ENCODE results near the gene LMF1.
"Not testable (repeated sequence)": the region's sequence is repeated elsewhere in the genome, so short reads cannot be mapped to it uniquely, and the experiment has no call there.

The LMF1 gene

GRCh38 chr16:886084-886543 is 84.7 kb downstream of the LMF1 start:
- in situ Hi-C loops (cut with MboI; ENCODE audit: low sequenced_read_pairs), result no loop called here

DNA sequence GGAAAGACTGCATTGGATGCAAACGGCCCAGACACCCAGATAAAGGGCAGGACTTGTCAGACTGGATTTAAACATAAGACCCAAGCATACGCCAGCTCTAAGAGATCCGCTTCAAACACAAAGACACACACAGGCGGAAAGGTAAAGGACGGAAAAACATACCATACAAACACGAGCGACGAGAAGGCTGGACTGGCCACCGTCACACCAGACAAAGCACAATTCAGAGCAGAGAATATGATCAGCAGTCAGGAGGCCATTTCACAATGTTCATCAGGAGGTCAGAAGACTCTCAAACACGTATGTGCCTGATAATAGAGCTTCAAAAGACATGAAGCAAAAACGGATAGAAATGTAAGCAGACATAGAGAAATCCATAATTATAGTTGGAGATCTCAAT is 85.4 kb downstream of the LMF1 start:
- in situ Hi-C loops (cut with MboI; ENCODE audit: low sequenced_read_pairs), result no loop called here

DNA sequence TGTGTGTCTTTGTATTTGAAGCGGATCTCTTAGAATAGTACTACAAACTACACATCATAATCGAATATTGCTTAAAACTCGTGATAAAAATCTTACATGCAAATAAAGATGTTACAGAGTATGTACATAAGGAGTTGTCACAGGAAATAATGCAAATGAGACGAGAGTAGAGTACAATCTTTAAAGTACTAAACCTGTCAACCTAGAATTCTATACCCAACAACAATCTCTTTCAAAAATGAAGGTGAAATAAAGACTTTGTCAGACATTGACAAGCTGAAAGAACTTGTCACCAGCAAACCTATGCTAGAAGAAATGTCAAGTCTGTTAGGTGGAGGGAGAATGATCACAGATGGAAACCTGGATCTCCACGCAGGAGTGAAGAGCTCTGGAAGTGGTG is 86.6 kb downstream of the LMF1 start:
- in situ Hi-C loops (cut with MboI; ENCODE audit: low sequenced_read_pairs), result no loop called here

DNA sequence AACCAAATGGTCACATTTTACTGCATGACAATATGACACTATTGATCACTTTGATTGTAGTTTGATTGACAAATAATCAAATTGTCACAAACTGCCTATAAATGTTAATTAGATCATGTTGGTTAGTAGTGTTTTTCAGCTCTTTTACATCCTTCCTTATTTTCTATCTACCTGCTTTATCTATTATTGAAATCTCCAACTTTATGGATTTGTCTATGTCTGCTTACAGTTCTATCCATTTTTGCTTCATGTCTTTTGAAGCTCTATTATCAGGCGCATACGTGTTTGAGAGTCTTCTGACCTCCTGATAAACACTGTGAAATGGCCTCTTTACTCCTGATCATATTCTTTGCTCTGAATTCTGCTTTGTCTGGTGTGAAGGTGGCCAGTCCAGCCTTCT is 87.0 kb downstream of the LMF1 start:
- in situ Hi-C loops (cut with MboI; ENCODE audit: low sequenced_read_pairs), result no loop called here

DNA sequence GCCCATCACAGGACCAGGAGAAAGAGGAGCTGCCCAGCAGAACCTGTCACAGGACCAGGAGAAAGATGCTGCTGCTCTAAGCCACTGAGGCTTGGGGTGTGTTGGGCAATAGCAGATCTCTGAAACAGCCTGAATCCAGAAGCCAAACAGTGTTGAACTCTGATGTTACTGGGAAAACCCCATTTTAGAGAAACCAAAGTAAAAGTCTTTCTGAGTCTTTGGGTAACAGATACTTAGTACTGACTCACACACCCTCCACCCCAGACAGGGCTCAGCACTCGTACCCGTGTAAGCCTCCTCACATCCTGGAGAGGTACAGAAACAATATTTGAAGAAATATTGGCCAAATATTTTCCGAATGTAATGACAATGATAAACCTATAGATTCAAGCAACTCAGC is 87.4 kb downstream of the LMF1 start:
- in situ Hi-C loops (cut with MboI; ENCODE audit: low sequenced_read_pairs), result no loop called here

DNA sequence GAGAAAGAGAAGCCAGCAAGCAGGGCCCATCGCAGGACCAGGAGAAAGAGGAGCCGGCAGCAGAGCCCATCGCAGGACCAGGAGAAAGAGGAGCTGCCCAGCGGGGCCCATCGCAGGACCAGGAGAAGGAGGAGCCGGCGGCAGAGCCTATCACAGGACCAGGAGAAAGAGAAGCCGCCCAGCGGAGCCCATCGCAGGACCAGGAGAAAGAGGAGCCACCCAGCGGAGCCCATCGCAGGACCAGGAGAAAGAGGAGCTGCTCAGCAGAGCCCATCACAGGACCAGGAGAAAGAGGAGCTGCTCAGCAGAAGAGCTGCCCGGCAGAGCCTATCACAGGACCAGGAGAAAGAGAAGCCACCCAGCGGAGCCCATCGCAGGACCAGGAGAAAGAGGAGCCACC is 88.1 kb downstream of the LMF1 start:
- in situ Hi-C loops (cut with MboI; ENCODE audit: low sequenced_read_pairs), result not testable (repeated sequence)

GRCh38 chr16:882256-882655 is 88.5 kb downstream of the LMF1 start:
- in situ Hi-C loops (cut with MboI; ENCODE audit: low sequenced_read_pairs), result no loop called here

DNA sequence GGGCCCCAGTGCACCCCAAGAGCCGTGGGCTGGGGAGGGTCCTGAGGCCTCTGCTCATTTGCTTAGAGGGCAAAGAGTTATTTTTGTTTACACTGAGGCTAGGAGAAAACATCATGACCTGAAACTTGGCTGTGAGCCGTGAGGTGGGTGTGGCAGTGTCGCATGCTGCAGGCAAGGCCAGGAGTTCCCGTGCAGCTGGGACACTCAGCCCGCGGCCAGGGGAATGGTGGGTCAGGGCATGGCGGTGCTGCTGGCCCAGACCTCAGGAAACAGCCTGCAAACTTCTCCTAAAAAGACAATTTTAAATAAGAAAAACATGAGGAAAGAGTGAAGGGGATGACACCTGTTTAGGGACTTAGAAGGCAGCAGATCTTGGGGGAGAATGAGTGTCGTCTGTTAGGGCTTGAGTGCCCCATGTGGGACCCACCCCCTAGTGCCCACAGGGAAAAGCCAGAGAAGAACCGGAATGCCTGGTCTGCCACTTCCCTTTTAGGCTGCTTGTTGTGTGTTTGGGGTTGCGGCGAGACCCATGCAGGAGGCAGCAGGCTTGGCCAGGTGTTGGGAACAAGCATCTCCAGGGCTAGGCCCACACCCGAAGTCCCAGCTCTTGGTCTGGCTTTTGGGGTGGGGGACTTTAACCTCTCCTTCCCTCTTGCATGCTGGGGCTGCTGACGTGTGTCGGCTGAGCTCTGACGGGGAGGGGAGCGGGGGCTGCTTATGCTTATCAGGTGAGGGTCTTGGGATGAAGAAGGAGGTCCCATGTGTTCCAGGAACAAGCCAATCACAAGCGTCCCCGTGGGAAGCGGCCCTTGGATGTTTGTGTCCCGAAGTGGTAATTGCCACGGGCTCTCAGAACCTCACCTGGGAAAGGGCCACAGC is 89.3 kb downstream of the LMF1 start:
- in situ Hi-C loops (cut with MboI; ENCODE audit: low sequenced_read_pairs), result no loop called here

DNA sequence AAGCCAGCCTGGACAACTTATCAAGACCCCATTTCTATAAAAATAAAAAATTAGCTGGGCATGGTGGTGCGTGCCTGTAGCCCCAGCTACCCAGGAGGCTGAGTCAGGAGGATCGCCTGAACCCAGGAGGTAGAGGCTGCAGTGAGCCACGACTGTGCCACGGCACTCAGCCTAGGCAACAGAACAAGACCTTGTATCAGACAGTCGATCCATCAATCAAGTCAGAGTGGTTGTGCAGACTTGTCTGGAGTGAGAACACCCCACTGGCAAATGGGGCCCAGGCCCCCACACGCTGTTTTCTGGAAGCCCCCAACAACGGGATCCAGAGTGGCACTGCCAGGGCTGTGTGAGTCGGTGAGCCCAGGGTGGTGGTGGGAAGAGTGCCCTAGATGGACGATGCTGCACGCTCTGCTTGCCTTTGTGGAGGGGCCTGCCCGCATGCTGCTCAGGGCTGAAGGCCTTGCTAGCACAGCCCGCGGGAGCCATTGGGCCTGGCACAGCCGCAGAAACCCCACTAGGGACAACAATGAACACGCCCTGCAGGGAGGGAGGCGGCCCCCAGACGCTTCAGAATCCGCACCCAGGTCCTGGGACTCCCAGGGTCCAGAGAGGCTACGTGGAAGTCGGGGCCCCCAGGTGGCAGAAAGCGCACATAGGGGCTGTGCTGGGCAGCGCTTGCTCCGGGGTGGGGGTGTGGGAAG is 90.2 kb downstream of the LMF1 start:
- in situ Hi-C loops (cut with MboI; ENCODE audit: low sequenced_read_pairs), result no loop called here

GRCh38 chr16:879986-880385 is 90.8 kb downstream of the LMF1 start:
- in situ Hi-C loops (cut with MboI; ENCODE audit: low sequenced_read_pairs), result no loop called here

GRCh38 chr16:879461-879861 is 91.3 kb downstream of the LMF1 start:
- in situ Hi-C loops (cut with MboI; ENCODE audit: low sequenced_read_pairs), result no loop called here

- in situ Hi-C loops (cut with MboI; ENCODE audit: low sequenced_read_pairs), result no loop called here
Observed at GRCh38 chr16:878886-879285, 91.9 kb downstream of the LMF1 start.

- in situ Hi-C loops (cut with MboI; ENCODE audit: low sequenced_read_pairs), result no loop called here
Observed at GRCh38 chr16:878072-878784, 92.6 kb downstream of the LMF1 start.

DNA sequence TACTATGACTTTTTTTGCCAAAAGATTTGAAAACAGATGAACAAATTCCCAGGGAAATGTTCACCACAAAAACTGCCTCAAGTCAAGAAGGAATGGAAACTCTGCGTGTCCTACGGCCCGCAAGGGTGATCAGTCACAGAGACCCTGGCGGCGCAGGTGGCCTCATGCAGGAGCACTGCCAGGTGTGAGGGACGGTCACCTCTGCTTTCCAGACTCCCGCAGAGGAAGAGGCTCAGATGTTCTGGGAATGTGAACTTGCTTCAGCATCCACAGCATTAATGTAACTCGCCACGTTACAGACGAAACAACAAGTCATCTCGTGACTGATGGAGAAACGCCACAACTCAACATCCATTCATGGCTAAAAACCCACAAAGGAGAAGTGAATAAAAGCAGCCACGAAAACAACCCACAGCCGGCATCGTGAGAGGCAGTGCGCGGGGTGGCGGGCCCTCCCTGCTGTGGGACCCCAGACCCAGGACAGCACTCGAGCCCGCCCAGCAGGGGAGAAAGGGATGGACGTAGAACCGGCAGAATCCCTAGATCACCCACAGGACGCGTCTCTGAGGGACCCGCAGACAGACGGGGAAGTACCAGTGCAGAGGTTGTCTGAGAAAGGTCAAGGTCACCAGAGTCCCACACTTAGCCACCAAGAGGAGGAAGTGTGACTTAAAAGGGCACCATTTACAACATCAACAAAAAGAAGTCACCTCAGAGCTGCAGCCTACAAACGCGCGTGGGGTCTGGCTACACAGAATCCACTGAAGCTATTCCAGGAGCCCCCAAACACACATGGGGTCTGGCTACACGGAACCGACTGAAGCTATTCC is 93.3 kb downstream of the LMF1 start:
- in situ Hi-C loops (cut with MboI; ENCODE audit: low sequenced_read_pairs), result no loop called here

- in situ Hi-C loops (cut with MboI; ENCODE audit: low sequenced_read_pairs), result no loop called here
Observed at GRCh38 chr16:876523-877241, 94.1 kb downstream of the LMF1 start.

- in situ Hi-C loops (cut with MboI; ENCODE audit: low sequenced_read_pairs), result no loop called here
Observed at GRCh38 chr16:876041-876335, 94.8 kb downstream of the LMF1 start.

- in situ Hi-C loops (cut with MboI; ENCODE audit: low sequenced_read_pairs), result no loop called here
Observed at GRCh38 chr16:875182-876040, 95.4 kb downstream of the LMF1 start.

DNA sequence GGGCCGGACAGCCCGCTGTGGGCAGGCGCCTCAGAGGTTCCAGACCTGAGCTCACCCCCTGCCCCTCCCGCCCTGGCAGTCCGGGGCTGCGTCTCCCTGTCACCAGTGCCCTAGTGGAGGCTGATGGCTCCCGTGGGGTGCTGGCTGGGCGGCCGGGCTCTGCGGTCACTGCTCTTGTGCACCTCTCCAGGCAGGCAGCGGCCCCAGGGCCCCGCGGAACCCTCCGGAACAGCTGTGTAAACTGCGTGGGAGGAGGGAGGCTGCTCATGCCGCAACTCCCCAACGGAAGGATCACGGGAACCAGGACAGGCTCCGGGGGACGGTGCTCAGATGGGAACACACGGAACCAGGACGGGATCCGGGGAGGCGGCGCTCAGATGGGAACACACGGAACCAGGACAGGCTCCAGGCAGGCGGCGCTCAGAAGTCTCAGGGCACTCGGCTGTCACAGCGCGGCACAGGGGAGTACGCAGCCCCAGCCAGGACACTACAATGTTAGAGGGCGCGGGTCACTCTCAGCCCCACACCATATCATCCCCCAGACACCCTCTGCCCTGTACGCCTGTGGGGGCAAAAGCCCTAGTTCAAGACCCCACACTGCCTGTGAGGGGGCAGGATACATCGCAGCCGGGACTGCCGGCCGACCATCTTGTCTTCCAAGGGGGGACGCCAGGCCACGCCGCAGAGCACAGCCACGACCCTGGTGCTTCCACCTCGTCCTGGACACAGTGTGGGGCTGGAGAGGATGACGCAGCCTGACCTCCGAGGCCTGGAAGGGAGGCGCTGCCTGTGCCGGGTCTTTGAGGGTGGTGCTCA is 96.2 kb downstream of the LMF1 start:
- in situ Hi-C loops (cut with MboI; ENCODE audit: low sequenced_read_pairs), result no loop called here

- in situ Hi-C loops (cut with MboI; ENCODE audit: low sequenced_read_pairs), result no loop called here
Observed at GRCh38 chr16:873889-874288, 96.9 kb downstream of the LMF1 start.

Measured in HL-60/S4 treated with phorbol 12-myristate 13-acetate at 8.2 ng/mL for 4 days and 3 days (cell line).